ENCODE data around the gene TXNDC8. TPM values are rescaled to one million over a fixed set of nuclear protein-coding genes. Genes with fewer than 3 reads are reported as not detected.

Gene TXNDC8
- total RNA-seq, 2 experiments from 2014 or later, result not detected

- Mint-ChIP-seq H3K36me3 (ENCODE audit: low read depth) (no peaks in the 10 kb centered on the region), H3K4me3 (no peak overlapping the region), H3K9me3 (no peaks in the 10 kb centered on the region), H3K4me1 (ENCODE audit: low read depth) (no peaks in the 10 kb centered on the region), H3K27ac (no peak overlapping the region), H3K27me3 (no peaks in the 10 kb centered on the region)
- POLR2A ChIA-PET, result no interaction called here
- TF ChIP-seq CTCF (IDR thresholded peaks at IDR 0.05), result no peak
- H3K27ac ChIP-seq (ENCODE audit: low read depth in 1 of 2, low read length in 2 of 2), result no peak overlapping the region
- ATAC-seq (ENCODE audit: poor library complexity) (no peak), DNase-seq (no peak)
- H3K9me3 ChIP-seq (ENCODE audit: control insufficient read depth in 1 of 2, insufficient read depth in 1 of 2, low read length in 2 of 2), result no peaks in the 10 kb centered on the region
- H3K36me3 ChIP-seq (ENCODE audit: insufficient read depth, low read length), result no peaks in the 10 kb centered on the region
- CTCF ChIA-PET, result no interaction called here
- H3K4me3 ChIP-seq (ENCODE audit: low read length), result no peak overlapping the region
- intact Hi-C loops (cut with DNase I, micrococcal nuclease), result no loop called here
- H3K4me1 ChIP-seq (ENCODE audit: insufficient read depth, low read length), result no peaks in the 10 kb centered on the region
- H3K27me3 ChIP-seq (ENCODE audit: control insufficient read depth in 1 of 2, insufficient read depth in 2 of 2, low read length in 2 of 2), result no peaks in the 10 kb centered on the region
Measured at GRCh38 chr9:110266795-110267194, 70.9 kb downstream of the TXNDC8 start.

GRCh38 chr9:110261632-110262031 lies 76.0 kb downstream of the TXNDC8 start:
- H3K36me3 ChIP-seq (ENCODE audit: insufficient read depth, low read length), result no peaks in the 10 kb centered on the region
- peaks cover 13% of the 10 kb centered on the region for H3K4me1 ChIP-seq (ENCODE audit: insufficient read depth, low read length)
- no peaks in the 10 kb centered on the region for H3K27me3 ChIP-seq (ENCODE audit: control insufficient read depth in 1 of 2, insufficient read depth in 2 of 2, low read length in 2 of 2)
- Mint-ChIP-seq H3K27ac (no peak overlapping the region), H3K36me3 (ENCODE audit: low read depth) (no peaks in the 10 kb centered on the region), H3K4me3 (no peak overlapping the region), H3K4me1 (ENCODE audit: low read depth) (peaks cover 9% of the 10 kb centered on the region), H3K27me3 (no peaks in the 10 kb centered on the region), H3K9me3 (no peaks in the 10 kb centered on the region)
- DNase-seq (no peak), ATAC-seq (ENCODE audit: poor library complexity) (no peak)
- CTCF ChIA-PET, result no interaction called here
- intact Hi-C loops (cut with DNase I, micrococcal nuclease), result no loop called here
- no peaks in the 10 kb centered on the region for H3K9me3 ChIP-seq (ENCODE audit: control insufficient read depth in 1 of 2, insufficient read depth in 1 of 2, low read length in 2 of 2)
- no peak for TF ChIP-seq CTCF (IDR thresholded peaks at IDR 0.05)
- no peak overlapping the region for H3K27ac ChIP-seq (ENCODE audit: low read depth in 1 of 2, low read length in 2 of 2)
- no peak overlapping the region for H3K4me3 ChIP-seq (ENCODE audit: low read length)
- POLR2A ChIA-PET, result no interaction called here

- Histone ChIP-seq H3K27ac (ENCODE audit: low read depth in 1 of 2, low read length in 2 of 2) (no peak overlapping the region), H3K9me3 (ENCODE audit: control insufficient read depth in 1 of 2, insufficient read depth in 1 of 2, low read length in 2 of 2) (no peaks in the 10 kb centered on the region), H3K4me3 (ENCODE audit: low read length) (no peak overlapping the region), H3K36me3 (ENCODE audit: insufficient read depth, low read length) (no peaks in the 10 kb centered on the region), H3K27me3 (ENCODE audit: control insufficient read depth in 1 of 2, insufficient read depth in 2 of 2, low read length in 2 of 2) (no peaks in the 10 kb centered on the region), H3K4me1 (ENCODE audit: insufficient read depth, low read length) (peaks cover 13% of the 10 kb centered on the region)
- peaks cover 4% of the 10 kb centered on the region for H3K36me3 Mint-ChIP-seq (ENCODE audit: low read depth)
- intact Hi-C loops (cut with DNase I, micrococcal nuclease), result no loop called here
- ChIA-PET CTCF (no interaction called here), POLR2A (no interaction called here)
- no peak overlapping the region for H3K27ac Mint-ChIP-seq
- TF ChIP-seq CTCF (IDR thresholded peaks at IDR 0.05), result no peak
- DNase-seq (no peak), ATAC-seq (ENCODE audit: poor library complexity) (no peak)
- H3K9me3 Mint-ChIP-seq, result no peaks in the 10 kb centered on the region
- no peaks in the 10 kb centered on the region for H3K27me3 Mint-ChIP-seq
- peaks cover 14% of the 10 kb centered on the region for H3K4me1 Mint-ChIP-seq (ENCODE audit: low read depth)
- H3K4me3 Mint-ChIP-seq, result no peak overlapping the region
Measured at GRCh38 chr9:110260911-110261310, 76.8 kb downstream of the TXNDC8 start.
